HL-60/S4 treated with phorbol 12-myristate 13-acetate at 8.2 ng/mL for 4 days and 3 days (cell line): ENCODE results near the gene RUNX3.
"Not testable (repeated sequence)": the region's sequence is repeated elsewhere in the genome, so short reads cannot be mapped to it uniquely, and the experiment has no call there.

Experiments used
- in situ Hi-C: fragments of 300-500 bp; cut with MboI; formaldehyde crosslinking; loops from 2 replicates; pipeline ENCODE4 v1.15.0; 2022; ENCODE audit warnings: low sequenced_read_pairs

Gene RUNX3

GRCh38 chr1:24915816-24916602 lies 14.1 kb downstream of the RUNX3 start:
- in situ Hi-C loops, result no loop called here

GRCh38 chr1:24914226-24915069 lies 15.6 kb downstream of the RUNX3 start:
- in situ Hi-C loops, result no loop called here

- in situ Hi-C loops, result no loop called here
Observed at GRCh38 chr1:24913616-24914225, 16.4 kb downstream of the RUNX3 start.

GRCh38 chr1:24913274-24913604 lies 16.8 kb downstream of the RUNX3 start:
- in situ Hi-C loops, result no loop called here

- in situ Hi-C loops, result no loop called here
Observed at GRCh38 chr1:24912376-24913273, 17.5 kb downstream of the RUNX3 start.

GRCh38 chr1:24911651-24912155 lies 18.4 kb downstream of the RUNX3 start:
- in situ Hi-C loops, result no loop called here

GRCh38 chr1:24910751-24911650 lies 19.1 kb downstream of the RUNX3 start:
- in situ Hi-C loops, result no loop called here

GRCh38 chr1:24910210-24910609 lies 19.9 kb downstream of the RUNX3 start:
- in situ Hi-C loops, result no loop called here

- in situ Hi-C loops, result no loop called here
Observed at GRCh38 chr1:24909388-24909898, 20.6 kb downstream of the RUNX3 start.

GRCh38 chr1:24908591-24909259 lies 21.4 kb downstream of the RUNX3 start:
- in situ Hi-C loops, result no loop called here

- in situ Hi-C loops, result not testable (repeated sequence)
Observed at GRCh38 chr1:24907587-24908294, 22.3 kb downstream of the RUNX3 start.

- in situ Hi-C loops, result no loop called here
Observed at GRCh38 chr1:24906760-24907490, 23.2 kb downstream of the RUNX3 start.

- in situ Hi-C loops, result no loop called here
Observed at GRCh38 chr1:24905979-24906720, 23.9 kb downstream of the RUNX3 start.

GRCh38 chr1:24905355-24905978 lies 24.6 kb downstream of the RUNX3 start:
- in situ Hi-C loops, result no loop called here

GRCh38 chr1:24904731-24905354 lies 25.2 kb downstream of the RUNX3 start:
- in situ Hi-C loops, result no loop called here
